HUES64 (cell line): ENCODE measurements around the gene CAMSAP1.

ENCODE experiments used
- H3K27ac ChIP-seq: 2 replicates; pipeline ENCODE4 v1.7.0; 2013; ENCODE audit warnings: low read depth, low read length, inconsistent platforms
- H3K27me3 ChIP-seq: 2 replicates; pipeline ENCODE4 v1.6.1; 2013; ENCODE audit warnings: mild to moderate bottlenecking, low read length; ENCODE audit not compliant: insufficient read depth
- H3K36me3 ChIP-seq: 2 replicates; pipeline ENCODE4 v1.6.1; 2013; ENCODE audit warnings: mild to moderate bottlenecking, low read length; ENCODE audit not compliant: insufficient read depth
- H3K4me1 ChIP-seq: 2 replicates; pipeline ENCODE4 v1.6.1; 2013; ENCODE audit warnings: mild to moderate bottlenecking, low read length, moderate library complexity; ENCODE audit not compliant: insufficient read depth
- H3K4me3 ChIP-seq: 2 replicates; pipeline ENCODE4 v1.5.1; 2013; ENCODE audit warnings: mild to moderate bottlenecking, low read length, moderate library complexity
- H3K9ac ChIP-seq: 2 replicates; pipeline ENCODE4 v1.6.1; 2013; ENCODE audit warnings: mild to moderate bottlenecking, low read depth, low read length
- H3K9me3 ChIP-seq: 2 replicates; pipeline ENCODE4 v1.6.1; 2013; ENCODE audit warnings: low read depth, low read length; ENCODE audit not compliant: insufficient read depth
- WGBS: fragments of 150-250, 120-280 bp; methylation state at CpG from one replicate; pipeline ENCODE4 v1.1.7; 2013; ENCODE audit warnings: missing lambda C conversion rate; 5-methylcytosine and 5-hydroxymethylcytosine counted together

Gene CAMSAP1

DNA sequence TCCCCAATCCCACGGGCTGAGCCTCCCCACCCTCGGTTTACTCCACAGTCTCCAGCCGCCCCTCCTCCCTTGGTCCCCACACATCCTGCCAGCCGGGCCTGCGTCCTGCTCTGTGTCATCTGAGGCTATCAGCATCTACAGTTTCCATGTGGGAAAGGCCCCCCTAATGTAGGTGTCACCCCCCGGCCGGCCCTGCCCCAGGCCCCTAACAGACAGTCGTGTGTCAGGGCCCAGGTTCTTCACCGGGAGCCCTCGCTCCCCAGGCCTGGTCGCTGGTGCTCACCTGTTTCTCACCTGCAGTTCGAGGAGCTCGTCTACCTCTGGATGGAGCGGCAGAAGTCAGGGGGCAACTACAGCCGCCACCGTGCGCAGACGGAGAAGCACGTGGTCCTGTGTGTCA, 142.6 kb downstream of the CAMSAP1 start:
- no peaks in the 10 kb centered on the region for H3K4me1 ChIP-seq
- H3K27ac ChIP-seq, result no peak overlapping the region
- H3K4me3 ChIP-seq, result no peak overlapping the region
- H3K9me3 ChIP-seq, result peaks cover 7% of the 10 kb centered on the region; the same call in 1 of the 2 replicates
- no peak overlapping the region for H3K9ac ChIP-seq
- WGBS, result 88% methylated on average over 19 of the region's 19 CpGs
- no peaks in the 10 kb centered on the region for H3K36me3 ChIP-seq
- no peaks in the 10 kb centered on the region for H3K27me3 ChIP-seq

DNA sequence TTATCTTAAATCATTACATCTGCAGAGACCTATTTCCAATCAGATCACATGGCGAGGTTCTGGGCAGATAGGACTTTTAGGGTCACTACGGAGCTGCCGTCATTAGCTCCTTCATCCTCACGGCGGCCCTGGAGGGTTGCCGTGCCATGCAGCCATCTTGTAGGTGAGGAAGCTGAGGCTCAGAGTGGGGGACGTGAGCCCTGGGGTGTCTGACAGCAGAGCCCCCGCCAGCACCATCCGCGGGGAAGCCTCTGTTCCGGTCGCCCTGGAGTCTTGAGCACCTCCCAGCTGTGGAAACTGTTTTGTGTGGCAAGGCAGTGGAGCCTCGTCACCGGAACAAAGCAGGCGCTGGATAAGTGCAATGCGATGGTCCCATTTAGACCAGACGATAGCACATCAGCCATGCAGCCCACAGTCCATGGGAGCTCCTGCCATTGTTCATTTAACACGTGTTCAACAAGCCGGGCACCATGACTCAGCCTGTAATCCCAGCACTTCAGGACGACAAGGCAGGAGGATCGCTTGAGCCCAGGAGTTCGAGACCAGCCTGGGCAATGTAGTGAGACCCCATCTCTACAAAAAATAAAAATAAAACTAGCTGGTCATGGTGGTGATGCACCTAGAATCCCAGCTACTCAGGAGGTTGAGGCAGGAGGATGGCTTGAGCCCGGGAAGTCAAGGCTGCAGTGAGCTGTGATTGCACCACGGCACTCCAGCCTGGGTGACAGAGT, 143.5 kb downstream of the CAMSAP1 start:
- Histone ChIP-seq H3K36me3 (no peaks in the 10 kb centered on the region), H3K4me1 (no peaks in the 10 kb centered on the region), H3K27ac (no peak overlapping the region), H3K27me3 (no peaks in the 10 kb centered on the region), H3K9ac (no peak overlapping the region), H3K4me3 (no peak overlapping the region), H3K9me3 (peaks cover 7% of the 10 kb centered on the region; the same call in 1 of the 2 replicates)
- WGBS, result 94% methylated on average over 24 of the region's 24 CpGs

DNA sequence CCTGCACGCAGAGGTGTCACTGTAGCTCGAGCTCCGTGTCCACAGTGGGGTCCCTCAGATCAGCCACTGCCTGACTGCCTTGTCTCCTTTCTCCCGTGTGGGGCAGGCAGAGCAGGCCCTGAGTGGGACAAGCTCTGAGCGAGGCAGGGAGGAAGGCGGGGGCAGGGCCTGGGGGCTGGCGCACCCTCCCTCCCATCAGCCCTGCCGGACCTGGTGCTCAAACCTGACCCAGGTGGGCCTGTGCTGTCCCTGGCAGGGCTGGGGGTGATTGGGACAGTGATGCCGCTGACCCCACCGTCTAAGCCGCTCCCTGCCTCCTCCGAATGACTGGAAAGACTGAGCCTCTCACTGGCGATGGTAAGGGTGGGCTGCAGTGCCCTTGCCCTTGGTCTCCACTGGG, 144.4 kb downstream of the CAMSAP1 start:
- Histone ChIP-seq H3K9ac (no peak overlapping the region), H3K4me1 (no peaks in the 10 kb centered on the region), H3K27ac (no peak overlapping the region), H3K27me3 (no peaks in the 10 kb centered on the region), H3K36me3 (no peaks in the 10 kb centered on the region), H3K4me3 (no peak overlapping the region), H3K9me3 (peaks cover 7% of the 10 kb centered on the region; the same call in 1 of the 2 replicates)
- 95% methylated on average over 13 of the region's 13 CpGs for whole genome bisulfite sequencing

- peaks cover 7% of the 10 kb centered on the region; the same call in 1 of the 2 replicates for H3K9me3 ChIP-seq
- no peaks in the 10 kb centered on the region for H3K4me1 ChIP-seq
- H3K9ac ChIP-seq, result no peak overlapping the region
- no peaks in the 10 kb centered on the region for H3K27me3 ChIP-seq
- H3K4me3 ChIP-seq, result no peak overlapping the region
- H3K27ac ChIP-seq, result no peak overlapping the region
- H3K36me3 ChIP-seq, result no peaks in the 10 kb centered on the region
- 95% methylated on average over 16 of the region's 16 CpGs for WGBS
These were observed 145.5 kb downstream of the CAMSAP1 start for GRCh38 chr9:135761845-135762168.

GRCh38 chr9:135761150-135761844, 146.0 kb downstream of the CAMSAP1 start:
- Histone ChIP-seq H3K27me3 (no peaks in the 10 kb centered on the region), H3K9ac (no peak overlapping the region), H3K4me3 (no peak overlapping the region), H3K4me1 (no peaks in the 10 kb centered on the region), H3K27ac (no peak overlapping the region), H3K9me3 (peaks cover 6% of the 10 kb centered on the region; the same call in 1 of the 2 replicates), H3K36me3 (no peaks in the 10 kb centered on the region)
- WGBS, result 88% methylated on average over 17 of the region's 20 CpGs

DNA sequence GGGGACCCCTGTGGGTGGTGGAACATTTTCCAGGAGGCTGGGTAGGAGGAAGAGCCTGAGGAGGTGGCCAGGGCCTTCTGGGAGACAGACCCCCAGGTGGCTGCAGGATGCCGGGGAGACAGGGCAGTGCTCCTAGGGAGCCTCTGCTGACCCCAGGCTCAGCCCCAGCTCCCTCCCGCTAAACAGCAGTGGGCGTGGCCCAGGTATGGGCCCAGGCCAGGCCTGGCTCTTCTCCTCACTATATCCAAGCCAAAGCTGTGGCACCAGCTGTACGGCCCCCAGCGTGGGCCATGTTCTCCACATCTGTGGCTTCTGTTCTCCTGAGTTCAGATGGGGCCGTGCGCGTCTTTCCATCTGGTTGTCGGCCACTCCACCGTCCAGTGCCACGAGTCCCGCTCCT, 146.9 kb downstream of the CAMSAP1 start:
- no peaks in the 10 kb centered on the region for H3K4me1 ChIP-seq
- no peak overlapping the region for H3K9ac ChIP-seq
- no peak overlapping the region for H3K27ac ChIP-seq
- WGBS, result 94% methylated on average over 12 of the region's 12 CpGs
- no peaks in the 10 kb centered on the region for H3K36me3 ChIP-seq
- no peaks in the 10 kb centered on the region for H3K9me3 ChIP-seq
- no peak overlapping the region for H3K4me3 ChIP-seq
- no peaks in the 10 kb centered on the region for H3K27me3 ChIP-seq

DNA sequence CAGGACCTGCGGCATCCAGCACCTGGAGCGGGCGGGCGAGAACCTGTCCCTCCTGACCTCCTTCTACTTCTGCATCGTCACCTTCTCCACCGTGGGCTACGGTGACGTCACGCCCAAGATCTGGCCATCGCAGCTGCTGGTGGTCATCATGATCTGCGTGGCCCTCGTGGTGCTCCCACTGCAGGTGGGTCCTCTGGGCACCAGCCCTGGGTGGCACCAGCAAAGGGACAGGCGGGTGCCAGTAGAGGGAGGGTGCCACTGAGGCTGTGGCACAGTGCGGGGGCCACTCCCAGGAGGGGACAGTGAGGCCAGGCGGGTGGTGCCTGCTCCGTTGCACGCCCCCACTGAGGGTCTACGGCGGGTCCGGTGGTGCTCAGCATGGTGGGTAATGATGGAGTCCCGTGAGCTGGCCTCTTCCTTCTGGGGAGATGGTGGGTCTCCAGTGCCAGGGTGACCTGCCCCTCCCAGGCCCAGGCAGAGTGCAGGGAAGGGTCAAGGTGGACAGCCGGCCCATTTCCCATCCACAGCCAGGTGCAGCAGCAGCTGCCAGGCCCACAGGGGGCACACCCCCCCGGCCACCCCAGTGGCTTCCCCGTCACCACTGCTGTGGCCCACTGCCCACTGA, 147.6 kb downstream of the CAMSAP1 start:
- no peaks in the 10 kb centered on the region for H3K27me3 ChIP-seq
- H3K9ac ChIP-seq, result no peak overlapping the region
- H3K4me1 ChIP-seq, result no peaks in the 10 kb centered on the region
- H3K27ac ChIP-seq, result no peak overlapping the region
- H3K9me3 ChIP-seq, result no peaks in the 10 kb centered on the region
- WGBS, result 97% methylated on average over 23 of the region's 24 CpGs
- no peaks in the 10 kb centered on the region for H3K36me3 ChIP-seq
- no peak overlapping the region for H3K4me3 ChIP-seq

- H3K9ac ChIP-seq, result no peak overlapping the region
- 90% methylated on average over 9 of the region's 10 CpGs for WGBS
- H3K9me3 ChIP-seq, result no peaks in the 10 kb centered on the region
- no peaks in the 10 kb centered on the region for H3K27me3 ChIP-seq
- no peak overlapping the region for H3K4me3 ChIP-seq
- no peak overlapping the region for H3K27ac ChIP-seq
- no peaks in the 10 kb centered on the region for H3K36me3 ChIP-seq
- H3K4me1 ChIP-seq, result no peaks in the 10 kb centered on the region
These were observed 148.5 kb downstream of the CAMSAP1 start for GRCh38 chr9:135758870-135759269.
